Lower leg skin (tissue), 3 donors: Measurements from ENCODE around the gene EML6.

Source experiments
- CTCF ChIP-seq, 3 donors: fragments of 450-650 bp; IDR thresholded peaks; one replicate each; pipeline ENCODE4 v1.5.1; 2016; ENCODE audit warnings: antibody characterized with exemption in 3 of 3, mild to moderate bottlenecking in 3 of 3, moderate library complexity in 2 of 3
- POLR2A ChIP-seq, 2 donors: fragments of 450-650 bp; IDR thresholded peaks; one replicate each; pipeline ENCODE4 v1.6.1; 2016 to 2017; ENCODE audit warnings: antibody characterized with exemption in 2 of 2, mild to moderate bottlenecking in 1 of 2, moderate library complexity in 1 of 2

- TF ChIP-seq CTCF (IDR thresholded peaks at IDR 0.05) (no peak), POLR2A (IDR thresholded peaks at IDR 0.05) (no peak)
Observed at GRCh38 chr2:54704688-54705605, 18.5 kb upstream of the EML6 start.
